MCF 10A (cell line): ENCODE measurements around the gene TEAD1. TPM values are rescaled to one million over a fixed set of nuclear protein-coding genes. Genes with fewer than 3 reads are reported as not detected.

Experiments used
- BruUV-seq: library from RNA; stranded (reverse); fragments of 400-500 nt; replicated peaks from 2 replicates; lab custom pipeline; 2021; lab: Mats Ljungman, UMichigan
- CTCF ChIA-PET: fragments of 300-600 bp; sonication (Branson Sonifier 250); formaldehyde crosslinking; extraction: SDS; loops from one replicate; lab custom pipeline; 2021; ENCODE audit warnings: antibody characterized with exemption, inconsistent platforms; lab: Yijun Ruan, JAX
- POLR2A ChIA-PET: fragments of 300-600, 350-650 bp; sonication (Branson Sonifier 250); formaldehyde crosslinking; extraction: SDS; loops from one replicate; lab custom pipeline; 2020; ENCODE audit warnings: antibody characterized with exemption, inconsistent platforms; lab: Yijun Ruan, JAX
- DNase-seq: peaks from one replicate; pipeline ENCODE4 v3.0.0-alpha.2; 2018; ENCODE audit not compliant: unreplicated experiment
- H3K27ac Mint-ChIP-seq: one replicate; pipeline ENCODE4 v1.8.0; 2022; ENCODE audit warnings: mild to moderate bottlenecking, low read depth, mixed read lengths; ENCODE audit not compliant: unreplicated experiment
- H3K27me3 Mint-ChIP-seq: one replicate; pipeline ENCODE4 v1.8.0; 2022; ENCODE audit warnings: mixed read lengths; ENCODE audit not compliant: insufficient read depth, unreplicated experiment
- H3K36me3 Mint-ChIP-seq: one replicate; pipeline ENCODE4 v1.8.0; 2022; ENCODE audit warnings: mild to moderate bottlenecking, moderate library complexity, mixed read lengths; ENCODE audit not compliant: insufficient read depth, unreplicated experiment
- H3K4me1 Mint-ChIP-seq: one replicate; pipeline ENCODE4 v1.8.0; 2022; ENCODE audit warnings: mixed read lengths; ENCODE audit not compliant: insufficient read depth, unreplicated experiment
- H3K4me3 Mint-ChIP-seq: one replicate; pipeline ENCODE4 v1.8.0; 2022; ENCODE audit warnings: mild to moderate bottlenecking, moderate library complexity, mixed read lengths; ENCODE audit not compliant: unreplicated experiment
- H3K9me3 Mint-ChIP-seq: one replicate; pipeline ENCODE4 v1.8.0; 2022; ENCODE audit warnings: mixed read lengths; ENCODE audit not compliant: unreplicated experiment
- intact Hi-C: fragments of 100-400 bp; cut with micrococcal nuclease; formaldehyde crosslinking; loops from 2 replicates; pipeline ENCODE4 v1.14.1; 2022
- total RNA-seq: library from RNA; stranded (reverse); gene quantifications from 2 replicates; pipeline ENCODE4 v1.2.3, GENCODE V29; 2022
- TF ChIP-seq, protein P1 (sequence below): fragments of 200-600 bp; IDR thresholded peaks from one replicate; pipeline ENCODE4 v1.8.0; 2022; ENCODE audit warnings: antibody characterized with exemption, mild to moderate bottlenecking; ENCODE audit not compliant: unreplicated experiment

The TEAD1 gene
- total RNA-seq, 1 experiment from 2014 or later = 123 TPM

DNA sequence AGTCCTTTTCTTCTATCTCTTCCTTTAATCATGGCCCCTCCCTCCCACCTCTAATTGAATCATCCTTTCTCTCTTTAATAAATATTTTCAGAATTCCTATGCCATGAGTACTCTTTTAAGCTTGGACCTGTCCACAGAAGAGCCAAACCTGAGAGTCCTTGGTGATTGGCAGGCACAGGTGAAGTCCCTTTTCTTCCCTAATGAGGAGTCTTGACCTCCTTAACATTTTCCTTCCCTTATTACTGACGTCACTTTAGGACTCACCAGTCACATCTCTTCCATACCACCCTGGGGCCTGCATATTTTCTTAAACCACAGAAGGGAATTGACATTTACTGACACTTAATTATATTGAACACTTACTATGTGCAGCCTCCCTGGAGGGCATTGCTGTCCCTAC, 293.9 kb downstream of the TEAD1 start:
- Mint-ChIP-seq H3K36me3 (no peaks in the 10 kb centered on the region), H3K9me3 (no peaks in the 10 kb centered on the region), H3K4me1 (peaks cover 16% of the 10 kb centered on the region), H3K27ac (no peak overlapping the region), H3K4me3 (no peak overlapping the region), H3K27me3 (no peaks in the 10 kb centered on the region)
- CTCF ChIA-PET = interaction anchor here (0.7 to 11.5 kb wide), 8 partner anchors 13 to 381 kb away, joined by 3 to 196 read pairs (median 3); no protein-coding TSS in a partner anchor
- TF ChIP-seq, protein P1, sequence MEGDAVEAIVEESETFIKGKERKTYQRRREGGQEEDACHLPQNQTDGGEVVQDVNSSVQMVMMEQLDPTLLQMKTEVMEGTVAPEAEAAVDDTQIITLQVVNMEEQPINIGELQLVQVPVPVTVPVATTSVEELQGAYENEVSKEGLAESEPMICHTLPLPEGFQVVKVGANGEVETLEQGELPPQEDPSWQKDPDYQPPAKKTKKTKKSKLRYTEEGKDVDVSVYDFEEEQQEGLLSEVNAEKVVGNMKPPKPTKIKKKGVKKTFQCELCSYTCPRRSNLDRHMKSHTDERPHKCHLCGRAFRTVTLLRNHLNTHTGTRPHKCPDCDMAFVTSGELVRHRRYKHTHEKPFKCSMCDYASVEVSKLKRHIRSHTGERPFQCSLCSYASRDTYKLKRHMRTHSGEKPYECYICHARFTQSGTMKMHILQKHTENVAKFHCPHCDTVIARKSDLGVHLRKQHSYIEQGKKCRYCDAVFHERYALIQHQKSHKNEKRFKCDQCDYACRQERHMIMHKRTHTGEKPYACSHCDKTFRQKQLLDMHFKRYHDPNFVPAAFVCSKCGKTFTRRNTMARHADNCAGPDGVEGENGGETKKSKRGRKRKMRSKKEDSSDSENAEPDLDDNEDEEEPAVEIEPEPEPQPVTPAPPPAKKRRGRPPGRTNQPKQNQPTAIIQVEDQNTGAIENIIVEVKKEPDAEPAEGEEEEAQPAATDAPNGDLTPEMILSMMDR = no peak
- POLR2A ChIA-PET = interaction anchor here (0.8 kb wide), 1 partner anchor 17 kb away, joined by 3 read pairs; no protein-coding TSS in a partner anchor
- DNase-seq = no peak
- intact Hi-C loops = loop anchor here (1.0 kb wide), 1 partner anchor 215 kb away; no protein-coding TSS in a partner anchor
- no TSS peak for BruUV-seq

DNA sequence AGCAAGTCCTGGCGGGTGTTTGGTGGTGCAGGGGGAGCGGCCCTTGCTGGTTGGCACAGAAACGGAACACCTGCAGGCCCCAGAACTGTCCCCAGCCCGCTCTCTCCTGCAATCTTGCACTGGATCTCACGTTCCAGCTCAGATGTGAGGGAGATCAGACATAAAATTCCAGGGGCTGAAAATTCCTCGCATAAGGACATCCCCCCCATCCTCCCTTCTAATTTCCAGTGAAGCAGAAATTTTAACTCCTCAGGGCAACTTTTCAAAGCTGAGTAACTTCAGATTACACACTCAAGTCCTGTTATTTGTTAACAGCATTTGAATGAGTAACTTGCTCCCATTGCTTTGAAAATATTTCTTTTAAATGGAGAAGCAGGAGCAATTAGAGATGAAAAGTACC, 294.6 kb downstream of the TEAD1 start:
- intact Hi-C loops = loop anchor here (1.0 kb wide), 1 partner anchor 214 kb away; no protein-coding TSS in a partner anchor
- Mint-ChIP-seq H3K9me3 (no peaks in the 10 kb centered on the region), H3K36me3 (no peaks in the 10 kb centered on the region), H3K27me3 (no peaks in the 10 kb centered on the region), H3K27ac (no peak overlapping the region), H3K4me1 (peaks cover 14% of the 10 kb centered on the region), H3K4me3 (no peak overlapping the region)
- ChIA-PET CTCF (interaction anchor here (0.6 to 1.5 kb wide), 3 partner anchors 12 to 546 kb away, joined by 3 read pairs; no protein-coding TSS in a partner anchor), POLR2A (no interaction called here)
- TF ChIP-seq, protein P1 = no peak
- no TSS peak for BruUV-seq
- no peak for DNase-seq

GRCh38 chr11:12971955-12972354, 297.7 kb downstream of the TEAD1 start:
- no peak for DNase-seq
- no peaks in the 10 kb centered on the region for H3K36me3 Mint-ChIP-seq
- H3K27me3 Mint-ChIP-seq = no peaks in the 10 kb centered on the region
- ChIA-PET POLR2A (interaction anchor here (0.6 to 1.0 kb wide), 2 partner anchors 121 to 174 kb away, joined by 3 to 4 read pairs; no protein-coding TSS in a partner anchor), CTCF (interaction anchor here (1.0 to 1.3 kb wide), 2 partner anchors 8 to 190 kb away, joined by 3 to 8 read pairs; no protein-coding TSS in a partner anchor)
- BruUV-seq = no TSS peak
- TF ChIP-seq, protein P1 = no peak
- no peak overlapping the region for H3K4me3 Mint-ChIP-seq
- H3K27ac Mint-ChIP-seq = no peak overlapping the region
- intact Hi-C loops = no loop called here
- H3K4me1 Mint-ChIP-seq = peaks cover 11% of the 10 kb centered on the region
- no peaks in the 10 kb centered on the region for H3K9me3 Mint-ChIP-seq

GRCh38 chr11:12973528-12974181, 299.4 kb downstream of the TEAD1 start:
- TF ChIP-seq, protein P1 = no peak
- Mint-ChIP-seq H3K4me1 (no peaks in the 10 kb centered on the region), H3K27ac (no peak overlapping the region), H3K4me3 (no peak overlapping the region), H3K36me3 (no peaks in the 10 kb centered on the region), H3K27me3 (no peaks in the 10 kb centered on the region), H3K9me3 (no peaks in the 10 kb centered on the region)
- DNase-seq = no peak
- intact Hi-C loops = no loop called here
- ChIA-PET CTCF (interaction anchor here (0.8 to 6.4 kb wide), 4 partner anchors 9 to 216 kb away, joined by 3 to 56 read pairs (median 3); no protein-coding TSS in a partner anchor), POLR2A (interaction anchor here (0.6 kb wide), 1 partner anchor 174 kb away, joined by 3 read pairs; no protein-coding TSS in a partner anchor)
- BruUV-seq = no TSS peak
